GM12872 (cell line): ENCODE results near the gene PDCD6IP.

ENCODE experiments used
- TF ChIP-seq, protein P1 (sequence below): IDR thresholded peaks from 3 replicates; pipeline ENCODE4 v1.5.1; 2011; ENCODE audit warnings: low read depth, mild to moderate bottlenecking, low read length, moderate library complexity; ENCODE audit not compliant: insufficient read depth

Gene PDCD6IP

DNA sequence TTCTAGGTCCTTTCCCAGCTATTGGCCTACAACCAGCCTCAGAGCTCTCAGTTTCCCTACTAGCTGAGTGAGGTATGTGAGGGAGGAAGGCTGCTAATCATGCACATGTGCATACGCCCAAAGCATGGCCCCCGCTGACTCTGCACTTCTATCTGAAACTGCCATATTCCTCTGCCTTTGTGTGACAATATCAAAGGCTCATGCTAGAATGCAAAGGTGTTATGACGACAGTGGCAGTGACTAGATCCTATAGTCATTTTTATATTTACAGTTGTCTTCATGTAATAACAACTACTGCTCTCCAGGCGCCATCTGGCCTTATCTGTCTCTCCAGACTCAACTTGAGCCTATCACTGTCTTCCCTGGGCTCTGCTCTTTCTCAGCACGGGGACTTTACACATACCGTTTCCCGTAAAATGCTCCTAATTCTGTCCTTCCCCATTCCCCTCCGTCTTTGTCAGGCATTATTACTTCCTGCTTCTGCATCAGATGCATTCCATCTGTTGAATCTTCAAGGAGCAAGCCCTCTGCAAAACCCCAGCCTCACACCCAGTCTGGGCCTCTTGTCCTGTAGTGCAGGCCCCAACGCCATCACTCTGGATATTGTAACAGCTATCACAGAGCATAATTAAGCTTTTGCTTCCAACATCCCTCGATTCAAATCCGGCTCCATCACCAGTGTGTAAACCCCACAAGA, 102.5 kb downstream of the PDCD6IP start:
- TF ChIP-seq, protein P1, sequence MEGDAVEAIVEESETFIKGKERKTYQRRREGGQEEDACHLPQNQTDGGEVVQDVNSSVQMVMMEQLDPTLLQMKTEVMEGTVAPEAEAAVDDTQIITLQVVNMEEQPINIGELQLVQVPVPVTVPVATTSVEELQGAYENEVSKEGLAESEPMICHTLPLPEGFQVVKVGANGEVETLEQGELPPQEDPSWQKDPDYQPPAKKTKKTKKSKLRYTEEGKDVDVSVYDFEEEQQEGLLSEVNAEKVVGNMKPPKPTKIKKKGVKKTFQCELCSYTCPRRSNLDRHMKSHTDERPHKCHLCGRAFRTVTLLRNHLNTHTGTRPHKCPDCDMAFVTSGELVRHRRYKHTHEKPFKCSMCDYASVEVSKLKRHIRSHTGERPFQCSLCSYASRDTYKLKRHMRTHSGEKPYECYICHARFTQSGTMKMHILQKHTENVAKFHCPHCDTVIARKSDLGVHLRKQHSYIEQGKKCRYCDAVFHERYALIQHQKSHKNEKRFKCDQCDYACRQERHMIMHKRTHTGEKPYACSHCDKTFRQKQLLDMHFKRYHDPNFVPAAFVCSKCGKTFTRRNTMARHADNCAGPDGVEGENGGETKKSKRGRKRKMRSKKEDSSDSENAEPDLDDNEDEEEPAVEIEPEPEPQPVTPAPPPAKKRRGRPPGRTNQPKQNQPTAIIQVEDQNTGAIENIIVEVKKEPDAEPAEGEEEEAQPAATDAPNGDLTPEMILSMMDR = no peak

DNA sequence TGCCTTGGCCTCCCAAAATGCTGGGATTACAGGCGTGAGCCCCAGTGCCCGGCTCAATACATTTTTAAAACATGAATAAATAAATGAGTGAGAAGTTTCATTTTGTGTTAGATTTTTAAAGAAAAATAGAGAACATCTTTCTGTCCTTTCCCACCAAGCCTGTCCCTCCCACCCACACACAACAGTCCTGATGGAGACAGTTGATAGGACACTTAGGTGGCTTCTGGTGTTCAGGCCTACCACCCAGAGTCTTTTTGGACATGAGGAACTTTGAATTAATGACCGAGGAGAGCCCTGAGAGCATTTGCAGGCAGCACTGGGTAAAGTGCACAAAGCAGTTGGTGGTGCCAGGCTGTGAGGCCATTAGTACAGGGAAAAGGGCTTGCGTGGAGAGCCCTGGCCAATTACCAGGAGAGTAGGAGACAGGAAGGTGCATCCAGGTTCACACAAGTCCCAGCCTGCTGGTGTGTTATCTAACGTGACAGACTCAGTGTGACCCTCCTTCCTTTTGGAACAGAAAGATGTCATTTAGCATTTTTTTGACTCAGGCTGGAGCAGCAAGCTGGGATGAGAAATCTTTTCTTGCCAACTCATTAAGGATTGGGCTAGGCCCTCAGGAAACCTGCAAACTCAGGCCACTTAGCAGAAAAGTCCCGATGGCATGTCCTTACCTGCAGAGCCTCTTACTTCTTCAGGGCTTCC, 103.6 kb downstream of the PDCD6IP start:
- TF ChIP-seq, protein P1 = no peak

DNA sequence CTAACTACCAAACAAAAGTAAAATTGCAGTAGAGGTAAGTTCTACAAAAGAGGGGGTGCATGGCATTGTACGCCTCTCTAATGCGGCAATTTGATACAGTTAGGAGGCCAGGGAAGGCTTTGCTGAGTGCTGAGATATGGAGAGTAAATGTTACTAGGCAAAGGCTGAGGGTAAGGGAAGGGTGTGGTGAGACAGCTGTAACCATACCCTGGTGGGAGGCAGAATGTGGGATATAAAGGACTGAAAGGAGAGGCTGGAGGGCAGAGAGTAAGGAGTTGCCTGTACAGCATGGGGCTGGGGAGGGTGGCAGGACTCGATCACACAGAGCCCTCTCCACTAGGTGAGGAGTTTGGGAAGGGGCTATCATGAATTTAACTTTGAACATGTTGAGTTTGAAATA, 106.3 kb downstream of the PDCD6IP start:
- TF ChIP-seq, protein P1 = no peak

DNA sequence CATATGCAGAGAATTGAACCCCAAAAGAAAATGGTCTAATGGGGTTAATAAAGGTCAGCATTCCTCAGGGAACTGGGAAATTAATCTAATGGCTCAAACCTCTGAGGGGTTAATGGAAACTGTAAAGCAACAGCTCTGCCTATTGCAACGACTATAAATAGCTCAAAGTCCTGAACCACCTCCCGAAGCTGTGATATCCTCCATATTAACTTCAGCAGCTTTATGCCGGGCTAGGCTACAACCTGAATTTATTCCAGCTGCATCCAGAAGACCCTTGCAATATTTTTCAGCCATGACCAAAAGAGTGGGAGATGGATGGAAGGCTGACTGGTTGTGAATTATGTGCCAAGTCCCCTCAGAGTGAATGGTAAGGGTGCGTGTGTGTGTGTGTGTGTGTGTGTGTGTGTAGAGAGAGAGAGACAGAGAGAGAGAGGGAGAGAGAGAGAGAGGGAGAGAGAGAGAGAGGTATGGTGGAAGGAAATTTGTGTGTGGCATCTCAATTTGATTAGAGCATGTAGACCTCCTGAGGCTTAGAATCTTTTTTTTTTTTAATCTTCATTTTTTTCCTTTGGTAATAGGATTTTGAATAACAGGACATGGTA, 109.9 kb downstream of the PDCD6IP start:
- TF ChIP-seq, protein P1 = no peak

DNA sequence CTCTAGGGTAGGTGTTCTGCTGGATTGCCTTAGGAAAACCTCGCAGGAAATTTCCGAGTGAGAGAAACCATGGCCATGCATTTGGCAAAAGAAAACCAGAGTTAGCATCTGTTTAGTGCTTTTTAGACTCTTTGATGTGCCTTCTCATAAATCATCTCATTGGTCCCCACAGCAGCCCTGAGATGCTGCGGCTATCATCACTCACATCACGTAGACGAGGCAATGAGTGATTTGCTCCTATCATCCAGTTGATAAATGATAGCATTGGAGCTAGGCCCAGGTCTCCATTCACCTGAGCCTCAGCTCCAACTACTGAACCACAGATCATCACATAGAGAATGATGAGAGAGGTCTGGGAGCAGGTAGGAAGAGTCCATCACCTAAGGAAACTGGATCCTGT, 111.1 kb downstream of the PDCD6IP start:
- TF ChIP-seq, protein P1 = no peak

DNA sequence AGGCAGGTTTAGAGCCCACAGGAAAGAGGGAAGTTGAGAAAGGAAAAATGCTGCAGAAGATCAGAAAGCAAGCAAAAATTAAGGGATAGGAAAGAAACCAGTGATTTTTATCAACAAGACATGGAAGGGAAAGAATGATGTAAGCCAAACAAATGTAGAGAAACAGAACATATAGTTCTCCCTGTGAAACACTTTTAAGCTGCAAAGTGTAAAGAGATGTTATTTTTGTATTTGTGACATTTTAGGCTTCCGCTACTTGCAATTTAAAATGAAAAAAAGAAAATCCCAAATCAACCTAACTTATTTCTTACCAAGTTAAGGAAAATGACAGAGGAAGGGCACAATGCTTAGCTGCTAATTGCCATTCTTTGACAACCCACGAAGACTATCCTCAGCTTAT, 111.6 kb downstream of the PDCD6IP start:
- TF ChIP-seq, protein P1 = no peak

DNA sequence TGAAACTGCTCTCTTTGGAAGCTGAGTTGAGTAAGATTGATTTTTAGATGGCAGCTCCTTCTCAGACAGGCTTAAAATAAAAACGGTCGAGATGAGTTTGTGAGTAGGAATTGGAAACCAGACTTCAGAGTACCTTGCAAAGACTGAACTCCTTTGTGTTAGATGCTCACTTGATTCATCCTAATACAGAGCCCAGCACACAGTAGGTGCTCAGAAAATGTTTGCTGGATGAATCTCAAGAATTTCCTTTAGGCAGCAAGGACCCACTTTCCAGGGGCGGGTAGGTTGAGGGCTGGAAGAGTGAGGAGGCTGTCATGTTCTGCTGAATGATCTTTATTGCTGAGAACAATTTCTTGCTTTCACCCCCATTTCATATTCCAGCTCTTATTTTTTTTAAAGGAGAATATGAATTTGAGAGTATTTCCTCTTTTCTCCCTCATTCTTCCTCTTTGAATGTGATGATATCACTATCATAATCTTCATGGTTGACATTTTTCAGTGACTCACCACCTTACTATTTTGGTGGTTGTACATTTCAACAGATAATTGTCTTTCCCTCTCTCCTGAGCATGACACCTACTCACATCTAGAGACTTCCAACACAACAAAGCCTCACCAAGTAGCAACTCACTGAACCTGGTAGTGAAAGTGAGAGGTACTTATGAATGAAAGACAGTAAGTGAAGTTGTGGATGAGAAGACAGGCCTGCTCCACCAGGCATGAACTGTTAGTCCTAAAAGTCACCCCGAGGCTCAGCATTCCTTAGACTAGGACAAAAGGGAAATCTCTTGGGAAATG, 113.3 kb downstream of the PDCD6IP start:
- TF ChIP-seq, protein P1 = no peak
